A673 (cell line): ENCODE data around the gene RAD50. TPM values are rescaled to one million over a fixed set of nuclear protein-coding genes. Genes with fewer than 3 reads are reported as not detected.
"Not testable (repeated sequence)": the region's sequence is repeated elsewhere in the genome, so short reads cannot be mapped to it uniquely, and the experiment has no call there.

Source experiments
- Bru-seq: library from RNA; stranded (reverse); fragments of 400-500 nt; gene quantifications from one replicate; lab custom pipeline; 2021; lab: Mats Ljungman, UMichigan
- BruChase-seq, 2 experiments: library from RNA; stranded (reverse); fragments of 400-500 nt; gene quantifications; one replicate each; lab custom pipeline; 2021; lab: Mats Ljungman, UMichigan
- BruUV-seq: library from RNA; stranded (reverse); fragments of 400-500 nt; replicated peaks from 2 replicates; lab custom pipeline; 2021; lab: Mats Ljungman, UMichigan
- CTCF ChIA-PET: fragments of 300-600 bp; sonication (Branson Sonifier 250); formaldehyde crosslinking; loops from one replicate; lab custom pipeline; 2022; ENCODE audit warnings: antibody characterized with exemption; lab: Charles Lee
- POLR2A ChIA-PET: fragments of 300-600 bp; sonication (Branson Sonifier 250); formaldehyde crosslinking; loops from one replicate; lab custom pipeline; 2022; ENCODE audit warnings: antibody characterized with exemption; ENCODE audit not compliant: low non-redundant PET; lab: Charles Lee
- DNase-seq: peaks from one replicate; pipeline ENCODE4 v3.0.0-alpha.2; 2015; ENCODE audit warnings: low spot score
- H3K27ac ChIP-seq: fragments of 200-600 bp; sonication (generic); 2 replicates; pipeline ENCODE4 v1.5.1; 2016; ENCODE audit warnings: mixed run types, low read depth, mild to moderate bottlenecking, mixed read lengths, antibody characterized with exemption, low read length; ENCODE audit not compliant: poor library complexity, severe bottlenecking
- H3K27me3 ChIP-seq: fragments of 200-600 bp; sonication (generic); replicated peaks from 2 replicates; pipeline ENCODE4 v1.6.1; 2017; ENCODE audit warnings: mixed run types, low read depth, mild to moderate bottlenecking, mixed read lengths, antibody characterized with exemption, low read length; ENCODE audit not compliant: insufficient read depth, poor library complexity
- H3K36me3 ChIP-seq: fragments of 200-600 bp; sonication (generic); 2 replicates; pipeline ENCODE4 v1.6.1; 2016; ENCODE audit warnings: mixed run types, mild to moderate bottlenecking, mixed read lengths, antibody characterized with exemption, low read length; ENCODE audit not compliant: insufficient read depth, poor library complexity, severe bottlenecking
- H3K4me1 ChIP-seq: fragments of 200-600 bp; sonication (generic); 2 replicates; pipeline ENCODE4 v1.6.1; 2017; ENCODE audit warnings: mixed run types, mild to moderate bottlenecking, mixed read lengths, antibody characterized with exemption, low read length; ENCODE audit not compliant: insufficient read depth, poor library complexity, severe bottlenecking
- H3K4me3 ChIP-seq: fragments of 200-600 bp; sonication (generic); 2 replicates; pipeline ENCODE4 v1.5.1; 2016; ENCODE audit warnings: low read depth, mixed run types, mild to moderate bottlenecking, mixed read lengths, low read length; ENCODE audit not compliant: poor library complexity, severe bottlenecking
- H3K9me3 ChIP-seq: fragments of 200-600 bp; sonication (generic); 2 replicates; pipeline ENCODE4 v1.6.1; 2016; ENCODE audit warnings: mixed run types, low read depth, mild to moderate bottlenecking, mixed read lengths, antibody characterized with exemption, low read length; ENCODE audit not compliant: poor library complexity, severe bottlenecking
- EZH2 ChIP-seq: fragments of 200-600 bp; sonication (generic); IDR thresholded peaks from 2 replicates; pipeline ENCODE4 v1.6.1; 2017; ENCODE audit warnings: borderline replicate concordance, low read depth, mild to moderate bottlenecking, mixed read lengths, antibody characterized with exemption, low read length; ENCODE audit not compliant: poor library complexity, severe bottlenecking
- intact Hi-C: fragments of 100-400 bp; cut with micrococcal nuclease; formaldehyde crosslinking; loops from one replicate; pipeline ENCODE4 v1.10.0; 2022; ENCODE audit not compliant: unreplicated experiment
- long read RNA-seq: library from polyadenylated mRNA; stranded (forward); transcript quantifications from one replicate; pipeline ENCODE4 v2.0.0, GENCODE V29; 2022
- total RNA-seq: library from RNA; stranded (reverse); gene quantifications from 2 replicates; pipeline ENCODE4 v1.2.3, GENCODE V29; 2021
- TF ChIP-seq, protein P1 (sequence below): fragments of 300-800, 200-600 bp; sonication (generic); conservative IDR thresholded peaks from 2 replicates; pipeline ENCODE4 v1.5.1; 2017; ENCODE audit warnings: low read depth, mild to moderate bottlenecking, antibody characterized with exemption, low read length, moderate library complexity, mixed read lengths

Gene RAD50
- total RNA-seq (43.6 and 45.2 TPM in 2 replicates), Bru-seq, nascent RNA (percentile 85 among the genes with signal in this experiment), BruChase-seq, experiment 1, labeled RNA remaining after a 2-hour chase (percentile 93 among the genes with signal in this experiment), BruChase-seq, experiment 2, labeled RNA remaining after a 6-hour chase (percentile 97 among the genes with signal in this experiment)
- long read RNA-seq, full-length matches to known transcripts, result 21 of 42 reads
- long read RNA-seq, partial matches to known transcripts, result 4 of 42 reads
- long read RNA-seq, other reads (novel, unspliced or antisense), result 17 of 42 reads

DNA sequence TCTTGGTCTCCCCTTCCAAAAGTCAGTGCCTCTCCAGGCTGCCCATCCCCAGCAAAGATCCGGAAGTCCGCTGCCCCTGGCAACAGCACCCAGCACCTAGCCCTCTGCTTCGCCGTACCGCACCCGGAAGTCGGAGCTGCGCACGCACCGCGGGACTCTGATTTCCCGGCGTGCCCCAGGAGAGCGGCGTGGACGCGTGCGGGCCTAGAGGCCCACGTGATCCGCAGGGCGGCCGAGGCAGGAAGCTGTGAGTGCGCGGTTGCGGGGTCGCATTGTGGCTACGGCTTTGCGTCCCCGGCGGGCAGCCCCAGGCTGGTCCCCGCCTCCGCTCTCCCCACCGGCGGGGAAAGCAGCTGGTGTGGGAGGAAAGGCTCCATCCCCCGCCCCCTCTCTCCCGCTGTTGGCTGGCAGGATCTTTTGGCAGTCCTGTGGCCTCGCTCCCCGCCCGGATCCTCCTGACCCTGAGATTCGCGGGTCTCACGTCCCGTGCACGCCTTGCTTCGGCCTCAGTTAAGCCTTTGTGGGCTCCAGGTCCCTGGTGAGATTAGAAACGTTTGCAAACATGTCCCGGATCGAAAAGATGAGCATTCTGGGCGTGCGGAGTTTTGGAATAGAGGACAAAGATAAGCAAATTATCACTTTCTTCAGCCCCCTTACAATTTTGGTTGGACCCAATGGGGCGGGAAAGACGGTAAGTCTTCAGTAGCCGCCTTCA, at the start of gene RAD50:
Gene RAD50, plus strand, starts transcription at position 215 of the 715 bp plus-strand sequence. Its CDS starts 348 bp downstream, at position 563.
- CTCF ChIA-PET, result interaction anchor here (1.1 kb wide), 1 partner anchor 30 kb away, joined by 3 read pairs; no protein-coding TSS in a partner anchor
- POLR2A ChIA-PET, result interaction anchor here (0.5 kb wide), 1 partner anchor 17 kb away, joined by 3 read pairs; no protein-coding TSS in a partner anchor
- Histone ChIP-seq H3K4me1 (peaks cover 4% of the 10 kb centered on the region), H3K27me3 (no peaks in the 10 kb centered on the region), H3K36me3 (peaks cover 12% of the 10 kb centered on the region), H3K4me3 (peak within 1 kb of the TSS; percentile 75), H3K27ac (peak within 1 kb of the TSS; percentile 66), H3K9me3 (no peaks in the 10 kb centered on the region)
- no peak for TF ChIP-seq EZH2
- TF ChIP-seq, protein P1, sequence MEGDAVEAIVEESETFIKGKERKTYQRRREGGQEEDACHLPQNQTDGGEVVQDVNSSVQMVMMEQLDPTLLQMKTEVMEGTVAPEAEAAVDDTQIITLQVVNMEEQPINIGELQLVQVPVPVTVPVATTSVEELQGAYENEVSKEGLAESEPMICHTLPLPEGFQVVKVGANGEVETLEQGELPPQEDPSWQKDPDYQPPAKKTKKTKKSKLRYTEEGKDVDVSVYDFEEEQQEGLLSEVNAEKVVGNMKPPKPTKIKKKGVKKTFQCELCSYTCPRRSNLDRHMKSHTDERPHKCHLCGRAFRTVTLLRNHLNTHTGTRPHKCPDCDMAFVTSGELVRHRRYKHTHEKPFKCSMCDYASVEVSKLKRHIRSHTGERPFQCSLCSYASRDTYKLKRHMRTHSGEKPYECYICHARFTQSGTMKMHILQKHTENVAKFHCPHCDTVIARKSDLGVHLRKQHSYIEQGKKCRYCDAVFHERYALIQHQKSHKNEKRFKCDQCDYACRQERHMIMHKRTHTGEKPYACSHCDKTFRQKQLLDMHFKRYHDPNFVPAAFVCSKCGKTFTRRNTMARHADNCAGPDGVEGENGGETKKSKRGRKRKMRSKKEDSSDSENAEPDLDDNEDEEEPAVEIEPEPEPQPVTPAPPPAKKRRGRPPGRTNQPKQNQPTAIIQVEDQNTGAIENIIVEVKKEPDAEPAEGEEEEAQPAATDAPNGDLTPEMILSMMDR, result no peak
- peak; percentile 94 for DNase-seq
- intact Hi-C loops, result no loop called here
- BruUV-seq, result TSS peak; percentile 69

DNA sequence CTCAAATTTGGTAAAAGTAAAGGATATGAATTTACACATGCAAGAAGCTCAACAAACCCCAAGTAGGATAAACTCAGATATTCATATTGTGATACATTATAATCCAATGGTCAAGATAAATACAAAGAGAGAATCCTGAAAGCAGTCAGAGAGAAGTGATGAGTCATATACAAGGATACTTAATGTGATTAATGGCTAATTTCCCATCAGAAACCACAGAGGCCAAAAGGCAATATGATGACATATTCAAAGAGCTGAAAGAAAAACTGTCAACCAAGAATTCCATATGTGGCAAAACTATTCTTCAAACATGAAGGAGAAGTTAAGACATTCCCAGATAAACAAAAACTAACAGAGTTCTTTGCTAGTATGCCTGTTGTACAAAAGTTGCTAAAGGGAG, 46.7 kb upstream of the RAD50 start:
- Histone ChIP-seq H3K4me1 (no peaks in the 10 kb centered on the region), H3K36me3 (no peaks in the 10 kb centered on the region), H3K9me3 (no peaks in the 10 kb centered on the region), H3K27me3 (no peaks in the 10 kb centered on the region), H3K4me3 (no peak overlapping the region), H3K27ac (no peak overlapping the region)
- intact Hi-C loops, result no loop called here
- POLR2A ChIA-PET, result no interaction called here
- CTCF ChIA-PET, result no interaction called here
- TF ChIP-seq, protein P1, result no peak
- TF ChIP-seq EZH2, result no peak
- DNase-seq, result no peak
- no TSS peak for BruUV-seq

DNA sequence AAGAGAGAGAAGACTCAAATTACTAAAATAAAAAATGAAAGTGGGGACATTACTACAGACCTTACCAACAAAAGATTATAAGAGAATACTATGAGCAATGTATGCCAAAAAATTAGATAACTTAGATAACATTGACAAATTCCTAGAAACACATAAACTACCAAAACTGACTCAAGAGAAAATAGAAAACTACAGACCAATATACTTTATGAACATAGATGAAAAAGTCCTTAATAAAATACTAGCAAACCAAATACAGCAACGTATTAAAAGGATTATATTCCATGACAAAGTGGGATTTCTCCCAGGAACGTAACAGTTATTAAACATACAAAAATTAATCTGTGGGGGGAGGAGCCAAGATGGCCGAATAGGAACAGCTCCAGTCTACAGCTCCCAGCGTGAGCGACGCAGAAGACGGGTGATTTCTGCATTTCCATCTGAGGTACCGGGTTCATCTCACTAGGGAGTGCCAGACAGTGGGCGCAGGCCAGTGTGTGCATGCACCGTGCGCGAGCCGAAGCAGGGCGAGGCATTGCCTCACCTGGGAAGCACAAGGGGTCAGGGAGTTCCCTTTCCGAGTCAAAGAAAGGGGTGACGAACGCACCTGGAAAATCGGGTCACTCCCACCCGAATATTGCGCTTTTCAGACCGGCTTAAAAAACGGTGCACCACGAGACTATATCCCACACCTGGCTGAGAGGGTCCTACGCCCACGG, 43.0 kb upstream of the RAD50 start:
- H3K27ac ChIP-seq, DNase-seq, CTCF ChIA-PET, H3K4me3 ChIP-seq, intact Hi-C loops, H3K9me3 ChIP-seq, H3K4me1 ChIP-seq, BruUV-seq, H3K36me3 ChIP-seq, H3K27me3 ChIP-seq, POLR2A ChIA-PET: not testable (repeated sequence)

DNA sequence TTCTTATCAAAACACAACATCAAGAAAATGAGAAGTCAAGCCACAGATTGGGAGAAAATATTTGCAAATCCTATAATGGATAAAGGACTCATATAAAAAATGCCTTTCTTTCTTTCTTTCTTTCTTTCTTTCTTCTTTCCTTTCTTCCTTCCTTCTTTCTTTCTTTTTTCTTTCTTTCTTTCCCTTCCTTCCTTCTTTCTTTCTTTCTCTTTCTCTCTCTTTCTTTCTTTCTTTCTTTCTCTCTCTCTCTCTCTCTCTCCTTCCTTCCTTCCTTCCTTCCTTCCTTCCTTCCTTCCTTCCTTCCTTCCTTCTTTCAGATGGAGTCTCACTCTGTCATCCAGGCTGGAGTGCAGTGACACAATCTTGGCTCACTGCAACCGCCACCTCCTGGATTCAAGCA, 34.7 kb upstream of the RAD50 start:
- DNase-seq, CTCF ChIA-PET, H3K4me1 ChIP-seq, POLR2A ChIA-PET, H3K36me3 ChIP-seq, H3K27me3 ChIP-seq, H3K27ac ChIP-seq, BruUV-seq, H3K4me3 ChIP-seq: not testable (repeated sequence)
- intact Hi-C loops, result loop anchor here (10.0 kb wide), 1 partner anchor 343 kb away; the partner anchor contains the start of genes GDF9 and UQCRQ
- peaks cover 14% of the 10 kb centered on the region for H3K9me3 ChIP-seq

DNA sequence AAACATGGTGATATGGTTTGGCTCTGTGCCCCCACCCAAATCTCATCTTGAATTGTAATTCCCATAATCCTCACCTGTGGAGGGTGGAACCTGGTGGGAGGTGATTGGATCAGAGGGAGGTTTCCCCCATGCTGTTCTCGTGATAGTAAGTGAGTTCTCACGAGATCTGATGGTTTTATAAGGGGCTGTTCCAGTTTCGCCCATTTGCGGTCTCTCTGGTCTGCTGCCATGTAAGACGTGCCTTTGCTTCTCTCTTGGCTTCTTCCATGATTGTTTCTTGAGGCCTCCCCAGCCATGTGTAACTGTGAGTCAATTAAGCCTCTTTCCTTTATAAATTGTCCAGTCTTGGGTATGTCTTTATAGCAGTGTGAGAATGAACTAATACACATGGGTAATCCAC, 31.9 kb upstream of the RAD50 start:
- intact Hi-C loops, result loop anchor here (10.0 kb wide), 1 partner anchor 340 kb away; the partner anchor contains the start of genes GDF9 and UQCRQ
- DNase-seq, BruUV-seq, POLR2A ChIA-PET, H3K27me3 ChIP-seq, H3K36me3 ChIP-seq, H3K4me1 ChIP-seq, H3K4me3 ChIP-seq, H3K27ac ChIP-seq, CTCF ChIA-PET: not testable (repeated sequence)
- peaks cover 14% of the 10 kb centered on the region for H3K9me3 ChIP-seq
